Gastroesophageal sphincter (tissue), 4 donors: ENCODE measurements around the gene DNM3. TPM values are rescaled to one million over a fixed set of nuclear protein-coding genes. Genes with fewer than 3 reads are reported as not detected.

Source experiments
- ATAC-seq: fragments of 150-250 bp; one replicate; pipeline ENCODE4 v1.9.1; 2016; ENCODE audit warnings: mild to moderate bottlenecking, moderate library complexity
- H3K27ac ChIP-seq, 4 donors: fragments of 200-600 bp; sonication (generic) in 3 of 4; 1 replicate in 3 of 4; 2 replicates in 1 of 4; pipeline ENCODE4 v1.5.1; 2016 to 2019
- H3K27me3 ChIP-seq: fragments of 200-600 bp; sonication (generic); one replicate; pipeline ENCODE4 v1.5.1; 2019
- H3K36me3 ChIP-seq, 2 donors: fragments of 200-600 bp; sonication (generic); one replicate each; pipeline ENCODE4 v1.5.1; 2019; ENCODE audit warnings: control low read depth in 1 of 2
- H3K4me1 ChIP-seq, 3 donors: fragments of 200-600 bp; sonication (generic); 1 replicate in 2 of 3; 2 replicates in 1 of 3; pipeline ENCODE4 v1.5.1; 2016 to 2019; ENCODE audit warnings: control low read depth in 2 of 3
- H3K4me3 ChIP-seq, 2 donors: fragments of 200-600 bp; sonication (generic); one replicate each; pipeline ENCODE4 v1.5.1; 2019; ENCODE audit warnings: mild to moderate bottlenecking in 1 of 2, moderate library complexity in 1 of 2
- H3K9me3 ChIP-seq, 3 donors: fragments of 200-600 bp; sonication (generic); one replicate each; pipeline ENCODE4 v1.5.1; 2017 to 2019; ENCODE audit warnings: control low read depth in 2 of 3
- EP300 ChIP-seq: sonication (generic); formaldehyde crosslinking; IDR thresholded peaks from one replicate; pipeline ENCODE4 v1.6.1; 2017; ENCODE audit warnings: antibody characterized with exemption, mild to moderate bottlenecking
- POLR2A ChIP-seq, 2 donors: fragments of 450-650 bp; IDR thresholded peaks; one replicate each; pipeline ENCODE4 v1.6.1; 2017; ENCODE audit warnings: antibody characterized with exemption in 2 of 2, mild to moderate bottlenecking in 2 of 2, moderate library complexity in 1 of 2
- POLR2AphosphoS5 ChIP-seq: sonication (generic); formaldehyde crosslinking; IDR thresholded peaks from one replicate; pipeline ENCODE4 v1.6.1; 2017; ENCODE audit warnings: antibody characterized with exemption
- WGBS, 2 donors: methylation state at CpG; one replicate each; pipeline ENCODE4 v1.1.5; 2018; ENCODE audit warnings: low coverage in 1 of 2; 5-methylcytosine and 5-hydroxymethylcytosine counted together
- total RNA-seq, 4 donors: library from RNA; depleted of rRNA; stranded (reverse); fragments of >200 nt; gene quantifications; one replicate each; pipeline ENCODE4 v1.1.0, GENCODE V29; 2016
- TF ChIP-seq, protein P1 (sequence below), 4 experiments: fragments of 200-600 bp in 2 of 4; fragments of 450-650 bp in 2 of 4; sonication (generic) in 1 of 4; IDR thresholded peaks; one replicate each; pipeline ENCODE4 v1.5.1; 2017 to 2019; ENCODE audit warnings: antibody characterized with exemption in 4 of 4, mild to moderate bottlenecking in 2 of 4, moderate library complexity in 2 of 4

Gene DNM3
- total RNA-seq, 4 donors from 2014 or later, result 1.9 to 5.0 (median 3.9) TPM

DNA sequence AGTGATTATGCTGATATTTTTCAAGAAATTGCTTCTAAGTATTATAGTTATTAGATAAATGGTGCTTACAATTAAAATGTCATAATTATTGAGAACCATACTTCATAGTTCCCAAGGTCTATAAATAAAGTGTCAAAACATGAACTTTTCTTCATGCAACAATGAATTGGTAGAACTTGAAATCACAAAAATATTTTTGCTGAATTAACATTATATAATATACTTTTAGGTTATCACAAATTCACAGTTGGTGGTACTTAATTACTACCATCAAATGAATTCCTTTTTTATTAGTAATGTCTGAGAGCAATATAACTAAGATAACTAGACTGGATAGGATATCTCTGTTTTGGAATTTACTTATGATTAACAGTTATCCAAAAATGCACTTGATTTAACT lies 4.7 kb downstream of the DNM3 start:
- no peak for ATAC-seq
- TF ChIP-seq POLR2A (IDR thresholded peaks at IDR 0.05), result no peak
- no peak for TF ChIP-seq EP300
- no peak for TF ChIP-seq POLR2AphosphoS5
- TF ChIP-seq, protein P1, sequence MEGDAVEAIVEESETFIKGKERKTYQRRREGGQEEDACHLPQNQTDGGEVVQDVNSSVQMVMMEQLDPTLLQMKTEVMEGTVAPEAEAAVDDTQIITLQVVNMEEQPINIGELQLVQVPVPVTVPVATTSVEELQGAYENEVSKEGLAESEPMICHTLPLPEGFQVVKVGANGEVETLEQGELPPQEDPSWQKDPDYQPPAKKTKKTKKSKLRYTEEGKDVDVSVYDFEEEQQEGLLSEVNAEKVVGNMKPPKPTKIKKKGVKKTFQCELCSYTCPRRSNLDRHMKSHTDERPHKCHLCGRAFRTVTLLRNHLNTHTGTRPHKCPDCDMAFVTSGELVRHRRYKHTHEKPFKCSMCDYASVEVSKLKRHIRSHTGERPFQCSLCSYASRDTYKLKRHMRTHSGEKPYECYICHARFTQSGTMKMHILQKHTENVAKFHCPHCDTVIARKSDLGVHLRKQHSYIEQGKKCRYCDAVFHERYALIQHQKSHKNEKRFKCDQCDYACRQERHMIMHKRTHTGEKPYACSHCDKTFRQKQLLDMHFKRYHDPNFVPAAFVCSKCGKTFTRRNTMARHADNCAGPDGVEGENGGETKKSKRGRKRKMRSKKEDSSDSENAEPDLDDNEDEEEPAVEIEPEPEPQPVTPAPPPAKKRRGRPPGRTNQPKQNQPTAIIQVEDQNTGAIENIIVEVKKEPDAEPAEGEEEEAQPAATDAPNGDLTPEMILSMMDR (IDR thresholded peaks at IDR 0.05), result no peak
- H3K4me1 ChIP-seq, result peaks cover 0 to 16% (median 0%) of the 10 kb centered on the region in 3 donors
- no peaks in the 10 kb centered on the region for H3K9me3 ChIP-seq
- H3K4me3 ChIP-seq, result no peak overlapping the region
- no peaks in the 10 kb centered on the region for H3K36me3 ChIP-seq
- H3K27me3 ChIP-seq, result no peaks in the 10 kb centered on the region
- no peak overlapping the region for H3K27ac ChIP-seq

DNA sequence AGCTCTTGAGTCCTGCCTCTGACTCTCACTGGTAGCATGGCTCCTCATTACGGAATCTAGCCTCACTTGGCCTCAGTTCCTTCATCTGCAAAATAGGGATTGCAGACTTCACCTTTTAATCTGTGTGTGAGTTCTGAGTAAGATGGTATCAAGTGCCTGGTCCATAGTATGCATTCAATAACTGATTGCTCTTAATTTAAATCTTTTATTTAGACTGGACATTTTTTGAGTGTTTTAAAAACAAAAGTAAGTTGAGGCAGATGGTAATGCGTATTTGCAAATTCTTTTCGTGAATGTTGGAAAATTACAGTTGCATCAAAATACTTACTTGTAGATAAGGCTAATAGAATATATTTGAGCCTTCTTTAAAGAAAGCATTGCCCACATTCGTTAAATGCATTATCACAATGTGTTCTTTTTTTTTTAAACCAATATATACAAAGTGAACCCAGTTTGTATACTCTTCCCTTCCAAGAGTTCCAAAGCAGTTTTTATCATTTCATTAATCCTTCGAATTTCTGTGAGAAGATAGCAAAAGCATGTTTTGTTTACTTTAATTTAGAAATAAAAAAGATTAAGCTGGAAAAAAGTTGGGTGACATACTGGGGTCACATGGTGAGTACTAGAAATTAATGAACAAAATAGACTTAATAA lies 8.1 kb downstream of the DNM3 start:
- Histone ChIP-seq H3K4me3 (no peak overlapping the region), H3K27me3 (no peaks in the 10 kb centered on the region), H3K4me1 (no peaks in the 10 kb centered on the region), H3K27ac (no peak overlapping the region), H3K9me3 (no peaks in the 10 kb centered on the region), H3K36me3 (no peaks in the 10 kb centered on the region)
- WGBS, 2 donors, result 49 to 54% methylated on average over 4 to 5 of the region's 5 CpGs
- ATAC-seq, result no peak
- TF ChIP-seq POLR2AphosphoS5 (no peak), EP300 (no peak), POLR2A (IDR thresholded peaks at IDR 0.05) (no peak)
- TF ChIP-seq, protein P1 (IDR thresholded peaks at IDR 0.05), result no peak

DNA sequence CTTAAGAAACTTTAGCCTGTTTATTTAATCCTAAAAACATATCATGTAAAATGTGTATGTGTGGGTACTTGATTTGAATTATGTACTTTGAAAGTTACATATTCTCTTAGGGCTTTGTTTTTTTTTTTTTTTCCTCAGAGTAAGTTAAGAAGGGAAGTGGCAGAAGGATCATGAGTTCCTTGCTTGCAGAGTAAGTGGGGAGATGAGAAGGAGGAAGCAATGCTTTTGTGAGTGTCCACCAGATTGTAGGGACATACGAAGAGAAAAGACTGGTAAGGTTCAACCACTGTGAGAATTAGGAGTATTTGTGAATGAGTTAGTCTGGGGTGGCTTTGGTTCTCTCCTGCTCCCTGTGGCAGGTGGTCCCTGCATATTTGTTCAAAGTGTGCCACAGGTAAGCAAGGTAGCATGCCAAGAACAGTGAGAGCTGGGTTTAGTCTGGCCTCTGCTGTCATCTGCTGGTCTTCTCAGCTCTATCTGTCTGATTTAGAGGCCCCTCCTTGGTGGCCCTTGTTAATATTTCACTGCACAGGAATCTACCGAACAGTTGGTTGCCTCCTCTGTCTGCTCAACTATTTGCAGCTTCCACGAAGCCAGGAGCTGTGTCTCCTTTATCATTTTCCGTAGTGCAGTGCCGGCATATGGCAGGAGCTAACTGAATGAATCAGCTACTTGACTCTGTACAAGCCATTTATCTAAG lies 9.5 kb downstream of the DNM3 start:
- no peaks in the 10 kb centered on the region for H3K27me3 ChIP-seq
- TF ChIP-seq POLR2A (IDR thresholded peaks at IDR 0.05) (no peak), EP300 (no peak), POLR2AphosphoS5 (no peak)
- TF ChIP-seq, protein P1 (IDR thresholded peaks at IDR 0.05), result no peak
- H3K4me1 ChIP-seq, result no peaks in the 10 kb centered on the region
- no peak for ATAC-seq
- 63 to 76% methylated on average over 1 to 5 of the region's 5 CpGs for WGBS, 2 donors
- H3K4me3 ChIP-seq, result no peak overlapping the region
- no peaks in the 10 kb centered on the region for H3K9me3 ChIP-seq
- no peak overlapping the region for H3K27ac ChIP-seq
- H3K36me3 ChIP-seq, result no peaks in the 10 kb centered on the region

DNA sequence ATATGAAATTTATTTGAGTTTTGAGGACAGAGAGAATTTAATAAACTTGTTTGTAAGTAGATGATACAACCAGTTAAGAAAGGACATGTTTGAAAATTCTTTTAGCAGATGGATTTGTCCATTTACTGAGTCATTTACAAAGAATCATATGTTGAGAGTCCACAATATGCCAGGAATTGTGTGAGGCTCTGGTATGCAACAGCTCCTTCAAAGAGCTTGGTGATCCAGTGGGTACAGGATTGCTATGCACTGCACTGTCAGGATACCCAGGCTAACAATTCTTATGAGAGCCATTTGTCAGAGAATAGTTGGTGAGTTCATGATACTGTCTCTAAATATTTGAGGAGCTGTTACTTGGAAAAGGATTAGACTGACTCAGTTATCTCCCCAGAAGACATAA lies 11.0 kb downstream of the DNM3 start:
- no peaks in the 10 kb centered on the region for H3K36me3 ChIP-seq
- H3K9me3 ChIP-seq, result peaks cover 0 to under 1% (median 0%) of the 10 kb centered on the region in 3 donors
- H3K4me3 ChIP-seq, result no peak overlapping the region
- no peak for ATAC-seq
- no peak overlapping the region for H3K27ac ChIP-seq
- no peaks in the 10 kb centered on the region for H3K4me1 ChIP-seq
- no peaks in the 10 kb centered on the region for H3K27me3 ChIP-seq
- no peak for TF ChIP-seq POLR2AphosphoS5
- TF ChIP-seq POLR2A (IDR thresholded peaks at IDR 0.05), result no peak
- TF ChIP-seq, protein P1 (IDR thresholded peaks at IDR 0.05), result no peak
- TF ChIP-seq EP300, result no peak

DNA sequence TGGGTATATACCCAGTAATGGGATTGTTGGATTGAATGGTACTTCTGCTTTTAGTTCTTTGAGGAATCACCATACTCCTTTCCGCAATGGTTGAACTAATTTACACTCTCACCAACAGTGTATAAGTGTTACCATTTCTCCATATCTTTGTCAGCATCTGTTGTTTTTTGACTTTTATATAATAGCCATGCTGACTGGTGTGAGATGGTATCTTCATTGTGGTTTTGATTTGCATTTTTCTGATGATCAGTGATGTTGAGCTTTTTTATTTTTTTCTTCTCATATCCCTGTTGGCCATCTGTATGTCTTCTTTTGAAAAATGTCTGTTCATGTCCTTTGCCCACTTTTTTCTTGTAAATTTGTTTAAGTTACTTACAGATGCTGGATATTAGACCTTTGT lies 14.1 kb downstream of the DNM3 start:
- H3K36me3 ChIP-seq, result no peaks in the 10 kb centered on the region
- H3K4me1 ChIP-seq, result no peaks in the 10 kb centered on the region
- H3K9me3 ChIP-seq, result peaks cover 0 to 8% (median 0%) of the 10 kb centered on the region in 3 donors
- no peak overlapping the region for H3K27ac ChIP-seq
- no peaks in the 10 kb centered on the region for H3K27me3 ChIP-seq
- no peak overlapping the region for H3K4me3 ChIP-seq
- TF ChIP-seq, protein P1 (IDR thresholded peaks at IDR 0.05), result no peak
- TF ChIP-seq POLR2A (IDR thresholded peaks at IDR 0.05) (no peak), EP300 (no peak)
- 100% methylated on average over 1 of the region's 1 CpG for WGBS, 2 donors
- no peak for ATAC-seq
